Measurements from ENCODE around the gene ARRB1. TPM values are rescaled to one million over a fixed set of nuclear protein-coding genes. Genes with fewer than 3 reads are reported as not detected.

Gene ARRB1
- total and polyA plus RNA-seq, 2 of the 13 experiments (the other 11 are each of a cell fraction or from before 2014, with no cell fraction given) = 22.5 to 35.7 TPM

GRCh38 chr11:75342966-75343870, 8.2 kb downstream of the ARRB1 start (continued):
- TF ChIP-seq THAP9 (CRISPR knock-in tag; IDR thresholded peaks at IDR 0.05; ENCODE audit: borderline replicate concordance) (no peak), RXRA (CRISPR knock-in tag; IDR thresholded peaks at IDR 0.05) (peak; percentile 59; the same call in 1 of the 2 replicates), ZNF747 (CRISPR knock-in tag; IDR thresholded peaks at IDR 0.05; ENCODE audit: borderline replicate concordance) (no peak), PCBP2 (optimal IDR thresholded peaks at IDR 0.05; ENCODE audit: low read depth, low read length, poor library complexity, severe bottlenecking) (no peak), FLYWCH1 (CRISPR knock-in tag; IDR thresholded peaks at IDR 0.05) (no peak), FOXA3 (CRISPR knock-in tag; IDR thresholded peaks at IDR 0.05) (peak; percentile 61), ZNF317 (CRISPR knock-in tag; IDR thresholded peaks at IDR 0.05) (no peak), CREM (IDR thresholded peaks at IDR 0.05) (peak; percentile 27; the same call in 1 of the 2 replicates), CREM (CRISPR knock-in tag; IDR thresholded peaks at IDR 0.05) (no peak), ZFP36 (IDR thresholded peaks at IDR 0.05; ENCODE audit: borderline replicate concordance, low read depth, low read length, partially characterized antibody) (peak; percentile 60), ZNF451 (CRISPR knock-in tag; IDR thresholded peaks at IDR 0.05) (no peak)
- TF ChIP-seq, protein P1, sequence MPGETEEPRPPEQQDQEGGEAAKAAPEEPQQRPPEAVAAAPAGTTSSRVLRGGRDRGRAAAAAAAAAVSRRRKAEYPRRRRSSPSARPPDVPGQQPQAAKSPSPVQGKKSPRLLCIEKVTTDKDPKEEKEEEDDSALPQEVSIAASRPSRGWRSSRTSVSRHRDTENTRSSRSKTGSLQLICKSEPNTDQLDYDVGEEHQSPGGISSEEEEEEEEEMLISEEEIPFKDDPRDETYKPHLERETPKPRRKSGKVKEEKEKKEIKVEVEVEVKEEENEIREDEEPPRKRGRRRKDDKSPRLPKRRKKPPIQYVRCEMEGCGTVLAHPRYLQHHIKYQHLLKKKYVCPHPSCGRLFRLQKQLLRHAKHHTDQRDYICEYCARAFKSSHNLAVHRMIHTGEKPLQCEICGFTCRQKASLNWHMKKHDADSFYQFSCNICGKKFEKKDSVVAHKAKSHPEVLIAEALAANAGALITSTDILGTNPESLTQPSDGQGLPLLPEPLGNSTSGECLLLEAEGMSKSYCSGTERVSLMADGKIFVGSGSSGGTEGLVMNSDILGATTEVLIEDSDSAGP (CRISPR knock-in tag; IDR thresholded peaks at IDR 0.05; ENCODE audit: borderline replicate concordance) = no peak
- TF ChIP-seq, protein P2, sequence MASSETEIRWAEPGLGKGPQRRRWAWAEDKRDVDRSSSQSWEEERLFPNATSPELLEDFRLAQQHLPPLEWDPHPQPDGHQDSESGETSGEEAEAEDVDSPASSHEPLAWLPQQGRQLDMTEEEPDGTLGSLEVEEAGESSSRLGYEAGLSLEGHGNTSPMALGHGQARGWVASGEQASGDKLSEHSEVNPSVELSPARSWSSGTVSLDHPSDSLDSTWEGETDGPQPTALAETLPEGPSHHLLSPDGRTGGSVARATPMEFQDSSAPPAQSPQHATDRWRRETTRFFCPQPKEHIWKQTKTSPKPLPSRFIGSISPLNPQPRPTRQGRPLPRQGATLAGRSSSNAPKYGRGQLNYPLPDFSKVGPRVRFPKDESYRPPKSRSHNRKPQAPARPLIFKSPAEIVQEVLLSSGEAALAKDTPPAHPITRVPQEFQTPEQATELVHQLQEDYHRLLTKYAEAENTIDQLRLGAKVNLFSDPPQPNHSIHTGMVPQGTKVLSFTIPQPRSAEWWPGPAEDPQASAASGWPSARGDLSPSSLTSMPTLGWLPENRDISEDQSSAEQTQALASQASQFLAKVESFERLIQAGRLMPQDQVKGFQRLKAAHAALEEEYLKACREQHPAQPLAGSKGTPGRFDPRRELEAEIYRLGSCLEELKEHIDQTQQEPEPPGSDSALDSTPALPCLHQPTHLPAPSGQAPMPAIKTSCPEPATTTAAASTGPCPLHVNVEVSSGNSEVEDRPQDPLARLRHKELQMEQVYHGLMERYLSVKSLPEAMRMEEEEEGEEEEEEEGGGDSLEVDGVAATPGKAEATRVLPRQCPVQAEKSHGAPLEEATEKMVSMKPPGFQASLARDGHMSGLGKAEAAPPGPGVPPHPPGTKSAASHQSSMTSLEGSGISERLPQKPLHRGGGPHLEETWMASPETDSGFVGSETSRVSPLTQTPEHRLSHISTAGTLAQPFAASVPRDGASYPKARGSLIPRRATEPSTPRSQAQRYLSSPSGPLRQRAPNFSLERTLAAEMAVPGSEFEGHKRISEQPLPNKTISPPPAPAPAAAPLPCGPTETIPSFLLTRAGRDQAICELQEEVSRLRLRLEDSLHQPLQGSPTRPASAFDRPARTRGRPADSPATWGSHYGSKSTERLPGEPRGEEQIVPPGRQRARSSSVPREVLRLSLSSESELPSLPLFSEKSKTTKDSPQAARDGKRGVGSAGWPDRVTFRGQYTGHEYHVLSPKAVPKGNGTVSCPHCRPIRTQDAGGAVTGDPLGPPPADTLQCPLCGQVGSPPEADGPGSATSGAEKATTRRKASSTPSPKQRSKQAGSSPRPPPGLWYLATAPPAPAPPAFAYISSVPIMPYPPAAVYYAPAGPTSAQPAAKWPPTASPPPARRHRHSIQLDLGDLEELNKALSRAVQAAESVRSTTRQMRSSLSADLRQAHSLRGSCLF (CRISPR knock-in tag; IDR thresholded peaks at IDR 0.05; ENCODE audit: borderline replicate concordance) = no peak
- TF ChIP-seq, protein P3, sequence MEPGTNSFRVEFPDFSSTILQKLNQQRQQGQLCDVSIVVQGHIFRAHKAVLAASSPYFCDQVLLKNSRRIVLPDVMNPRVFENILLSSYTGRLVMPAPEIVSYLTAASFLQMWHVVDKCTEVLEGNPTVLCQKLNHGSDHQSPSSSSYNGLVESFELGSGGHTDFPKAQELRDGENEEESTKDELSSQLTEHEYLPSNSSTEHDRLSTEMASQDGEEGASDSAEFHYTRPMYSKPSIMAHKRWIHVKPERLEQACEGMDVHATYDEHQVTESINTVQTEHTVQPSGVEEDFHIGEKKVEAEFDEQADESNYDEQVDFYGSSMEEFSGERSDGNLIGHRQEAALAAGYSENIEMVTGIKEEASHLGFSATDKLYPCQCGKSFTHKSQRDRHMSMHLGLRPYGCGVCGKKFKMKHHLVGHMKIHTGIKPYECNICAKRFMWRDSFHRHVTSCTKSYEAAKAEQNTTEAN (CRISPR knock-in tag; conservative IDR thresholded peaks at IDR 0.05) = peak; percentile 65; the same call in 1 of the 2 replicates
- TF ChIP-seq, protein P4, sequence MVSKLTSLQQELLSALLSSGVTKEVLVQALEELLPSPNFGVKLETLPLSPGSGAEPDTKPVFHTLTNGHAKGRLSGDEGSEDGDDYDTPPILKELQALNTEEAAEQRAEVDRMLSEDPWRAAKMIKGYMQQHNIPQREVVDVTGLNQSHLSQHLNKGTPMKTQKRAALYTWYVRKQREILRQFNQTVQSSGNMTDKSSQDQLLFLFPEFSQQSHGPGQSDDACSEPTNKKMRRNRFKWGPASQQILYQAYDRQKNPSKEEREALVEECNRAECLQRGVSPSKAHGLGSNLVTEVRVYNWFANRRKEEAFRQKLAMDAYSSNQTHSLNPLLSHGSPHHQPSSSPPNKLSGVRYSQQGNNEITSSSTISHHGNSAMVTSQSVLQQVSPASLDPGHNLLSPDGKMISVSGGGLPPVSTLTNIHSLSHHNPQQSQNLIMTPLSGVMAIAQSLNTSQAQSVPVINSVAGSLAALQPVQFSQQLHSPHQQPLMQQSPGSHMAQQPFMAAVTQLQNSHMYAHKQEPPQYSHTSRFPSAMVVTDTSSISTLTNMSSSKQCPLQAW (CRISPR knock-in tag; IDR thresholded peaks at IDR 0.05) = peak; percentile 20; the same call in 1 of the 2 replicates
